Erythroblast (primary cell): Measurements from ENCODE around the gene ABCC6.
"Not testable (repeated sequence)": the region's sequence is repeated elsewhere in the genome, so short reads cannot be mapped to it uniquely, and the experiment has no call there.

Experiments
- DNase-seq, 2 experiments: peaks; one replicate each; lab custom pipeline; 2025; lab: John Stamatoyannopoulos, UW

Gene ABCC6

DNA sequence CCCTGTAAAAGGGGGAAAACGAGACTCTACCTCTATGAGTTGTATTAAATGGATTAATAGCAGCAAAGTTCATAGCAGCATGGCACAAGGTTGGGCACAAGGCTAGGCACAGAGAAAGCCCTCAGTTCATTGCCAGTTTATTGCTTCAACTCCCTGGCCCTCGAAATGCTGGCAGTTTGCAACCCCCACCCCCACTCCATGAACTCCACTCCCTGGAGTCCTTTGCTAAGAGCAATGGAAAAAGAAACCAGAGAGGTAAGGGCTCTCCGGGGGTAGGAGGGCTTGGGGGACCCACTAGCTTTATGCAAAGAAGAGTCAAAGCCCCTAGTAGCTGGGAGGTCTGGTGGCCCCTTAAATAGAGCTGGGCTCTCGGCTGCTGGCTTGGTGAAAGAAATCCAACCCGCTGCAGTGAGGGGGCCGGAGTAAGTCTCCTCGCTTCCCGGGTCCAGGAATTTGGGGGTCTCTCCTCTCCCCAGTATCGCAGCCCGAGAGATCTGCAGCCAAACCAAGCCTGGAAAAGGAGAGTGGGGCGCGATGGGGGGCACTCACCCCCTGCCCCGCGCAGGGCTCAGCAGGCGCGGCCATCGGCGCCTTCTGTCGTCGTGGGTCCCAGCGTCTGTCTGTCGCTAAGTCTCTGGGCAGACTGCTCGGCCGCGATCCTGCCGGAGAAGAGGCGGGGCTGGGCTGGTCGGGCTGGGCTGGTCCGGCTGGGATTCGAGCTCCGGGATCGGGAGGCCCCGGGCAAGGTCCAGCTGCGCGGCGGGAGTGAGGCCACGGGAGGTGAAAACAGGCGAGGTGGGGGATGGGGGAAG, at the start of gene ABCC6:
ABCC6 (minus strand) TSS at position 645 of the 812 bp plus-strand sequence; CDS start at position 585, 60 bp downstream.
- DNase-seq, result not testable (repeated sequence)

DNA sequence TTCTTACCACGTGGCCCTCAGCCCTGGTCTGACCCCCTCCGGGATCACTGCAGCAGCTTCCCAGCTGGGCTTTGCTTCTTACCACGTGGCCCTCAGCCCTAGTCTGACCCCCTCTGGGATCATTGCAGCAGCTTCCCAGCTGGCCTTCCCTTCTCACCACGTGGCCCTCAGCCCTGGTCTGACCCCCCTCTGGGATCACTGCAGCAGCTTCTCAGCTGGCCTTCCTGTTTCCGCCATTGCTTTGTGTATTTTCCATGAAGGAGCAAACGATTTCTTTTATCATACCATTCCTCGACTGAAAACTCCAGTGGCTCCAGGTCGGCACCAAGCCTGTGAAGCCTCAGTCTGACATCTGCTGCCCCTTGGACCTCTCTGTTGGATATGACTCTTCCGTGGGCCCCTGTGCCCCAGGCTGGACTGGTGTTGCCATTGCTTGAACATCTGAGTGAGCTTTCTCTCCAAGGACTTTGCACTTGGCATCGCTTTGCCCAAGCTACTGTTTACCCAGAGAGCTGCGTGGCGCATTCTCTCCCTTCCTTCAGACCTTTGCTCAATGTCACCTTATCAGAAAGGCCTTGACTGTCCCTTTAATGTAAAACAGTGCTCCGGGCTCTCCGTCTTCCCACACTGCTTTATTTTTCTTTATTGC, 49.4 kb upstream of the ABCC6 start:
- not testable (repeated sequence) for DNase-seq

DNA sequence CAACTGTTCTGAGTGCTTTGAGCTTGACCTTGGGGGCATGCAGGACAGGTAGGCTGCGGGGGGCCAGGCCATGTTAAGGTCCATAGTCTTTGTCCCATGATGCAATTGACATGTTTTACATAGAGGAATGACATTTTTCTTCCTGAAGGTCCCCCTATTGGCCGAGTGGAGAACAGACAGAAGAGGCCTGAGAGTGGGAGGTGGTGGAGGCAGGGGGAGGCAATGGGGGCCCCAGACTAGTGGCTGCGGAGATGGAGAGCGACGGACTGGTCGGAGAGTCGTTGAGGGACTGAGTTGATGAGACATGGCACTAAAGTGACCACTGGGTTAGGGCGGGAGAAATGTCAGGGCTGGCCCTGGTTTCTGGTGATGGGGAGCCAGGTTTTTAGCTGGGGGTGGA, 48.4 kb upstream of the ABCC6 start:
- DNase-seq, result not testable (repeated sequence)

DNA sequence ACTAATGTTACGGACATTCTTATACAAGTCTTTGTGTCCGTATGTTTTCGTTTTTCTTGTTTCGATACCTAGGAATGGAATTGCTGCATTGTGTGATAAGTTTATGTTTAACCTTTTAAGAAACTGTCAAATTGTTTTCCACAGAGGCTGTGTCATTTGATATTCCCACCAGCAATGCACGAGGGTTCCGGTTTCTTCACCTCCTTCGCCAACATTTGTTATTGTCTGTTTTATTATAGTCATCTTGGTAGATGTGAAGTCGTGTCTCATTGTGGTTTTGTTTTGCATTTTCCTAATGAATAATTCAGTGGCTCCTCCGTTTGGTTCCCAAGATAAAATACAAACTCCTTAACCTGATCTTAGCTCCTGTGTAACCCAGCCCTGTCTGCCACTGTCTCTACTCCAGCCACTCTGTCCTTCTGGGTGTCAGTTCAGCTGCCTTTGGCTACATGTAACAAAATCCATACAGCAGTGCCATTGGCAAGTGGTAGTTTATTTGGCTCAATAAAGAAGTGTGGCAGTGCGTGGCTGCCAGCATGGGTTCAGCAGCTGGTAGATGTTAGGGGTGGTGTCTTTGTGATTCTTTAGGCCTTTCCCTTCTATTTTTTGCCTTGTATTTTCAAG, 45.0 kb upstream of the ABCC6 start:
- DNase-seq, result not testable (repeated sequence)

GRCh38 chr16:16267708-16268107, 44.4 kb upstream of the ABCC6 start:
- not testable (repeated sequence) for DNase-seq

- DNase-seq, result not testable (repeated sequence)
Observed at GRCh38 chr16:16265044-16265443, 41.8 kb upstream of the ABCC6 start.

DNA sequence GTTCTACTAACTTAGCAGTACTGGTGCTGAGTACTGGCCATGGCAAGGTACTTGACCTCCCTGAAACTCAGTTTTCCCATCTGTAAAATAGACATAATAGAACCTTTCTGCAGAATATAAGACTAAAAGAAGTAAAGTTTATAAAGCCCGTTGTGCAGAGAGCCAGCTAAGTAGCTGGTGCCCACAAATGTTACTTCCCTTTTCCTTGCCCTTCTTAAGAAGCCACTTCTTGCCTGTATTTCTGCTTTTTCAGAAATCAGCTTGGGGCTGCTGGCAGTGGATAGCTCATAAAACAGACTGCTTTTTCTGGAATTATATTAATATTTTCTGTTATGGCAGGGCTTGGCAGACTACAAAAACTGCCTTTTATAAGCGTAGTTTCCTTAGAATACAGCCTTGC, 40.7 kb upstream of the ABCC6 start:
- not testable (repeated sequence) for DNase-seq

DNA sequence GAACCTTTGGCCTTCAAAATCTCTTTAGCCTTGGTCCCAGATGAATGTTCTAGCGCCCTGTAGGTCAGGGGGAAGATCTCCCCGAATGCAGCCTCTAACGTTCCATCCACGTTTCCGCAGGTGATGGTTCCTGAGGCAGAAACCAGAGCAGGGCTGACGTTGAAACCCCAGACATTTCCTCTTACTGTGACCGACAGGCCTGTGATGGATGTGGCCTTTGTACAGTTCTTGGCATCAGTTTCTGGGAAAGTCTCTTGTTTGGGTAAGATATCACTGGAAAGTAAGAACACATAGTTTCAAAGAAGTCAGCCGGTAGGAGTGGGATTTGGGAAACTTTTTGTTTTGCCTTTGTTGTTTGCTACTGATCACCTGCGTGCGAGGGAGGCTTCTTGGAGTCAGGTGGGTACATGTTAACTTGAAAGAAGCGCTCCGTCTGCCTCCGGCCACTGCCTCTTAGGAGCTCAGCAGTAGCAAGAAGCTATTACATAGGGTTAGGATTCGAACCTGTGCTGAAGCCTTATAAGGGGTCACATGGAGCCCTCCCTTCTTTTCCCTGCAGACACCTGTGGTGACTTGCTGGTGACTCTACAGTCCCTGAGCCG, 39.8 kb upstream of the ABCC6 start:
- not testable (repeated sequence) for DNase-seq

- DNase-seq, result not testable (repeated sequence)
Observed at GRCh38 chr16:16259971-16260370, 36.7 kb upstream of the ABCC6 start.

- DNase-seq, result peak; percentile 72 to 88
Observed at GRCh38 chr16:16258822-16259221, 35.5 kb upstream of the ABCC6 start.

DNA sequence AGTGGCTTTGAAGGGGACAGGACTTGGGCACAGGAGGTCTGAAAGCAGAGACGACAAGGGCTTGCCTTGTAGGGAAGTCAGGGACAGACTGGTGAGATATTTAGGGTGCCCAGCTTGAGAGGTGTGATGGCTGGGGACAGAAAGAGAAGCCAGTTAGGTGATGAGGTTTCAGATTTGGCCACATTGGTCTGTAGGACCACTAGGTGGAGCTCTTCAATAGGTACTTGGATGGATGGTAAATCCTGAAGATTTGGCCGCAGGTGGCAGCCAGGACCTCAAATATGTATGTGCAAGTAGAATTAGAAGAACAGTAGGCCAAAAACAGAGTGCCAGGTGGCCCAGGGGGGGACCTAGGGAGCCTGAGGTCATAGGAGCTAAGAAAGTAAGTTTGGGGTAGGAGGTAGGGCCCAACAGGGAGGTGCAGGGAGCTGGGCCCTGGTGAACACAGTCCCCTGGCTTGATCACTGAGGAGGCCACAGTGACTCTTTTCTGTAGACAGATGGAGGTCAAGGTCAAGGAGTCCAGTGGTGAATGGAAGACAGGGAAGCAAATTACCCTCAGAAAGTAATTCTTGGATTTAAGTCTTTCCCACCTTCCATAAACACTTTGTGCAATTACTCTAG, 34.1 kb upstream of the ABCC6 start:
- DNase-seq, result not testable (repeated sequence)

DNA sequence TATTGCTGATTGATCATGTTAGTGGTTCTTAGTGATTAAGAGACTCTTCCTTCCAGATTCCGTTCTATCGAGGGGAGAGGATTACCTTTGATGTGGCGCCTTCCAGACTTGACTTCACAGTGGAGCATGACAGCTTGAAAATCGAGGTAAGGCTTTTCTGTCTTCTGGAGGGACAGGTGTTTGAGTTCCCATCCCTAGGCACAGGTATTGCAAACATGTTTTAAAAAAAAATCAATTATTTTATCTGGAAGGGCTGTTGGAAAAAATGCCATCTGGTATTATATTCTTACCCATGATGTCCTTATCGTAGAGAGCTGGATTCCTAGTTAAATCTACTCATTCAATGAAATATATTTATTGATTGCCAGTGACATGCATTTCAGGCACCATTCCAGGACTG, 29.1 kb upstream of the ABCC6 start:
- DNase-seq, result not testable (repeated sequence)

DNA sequence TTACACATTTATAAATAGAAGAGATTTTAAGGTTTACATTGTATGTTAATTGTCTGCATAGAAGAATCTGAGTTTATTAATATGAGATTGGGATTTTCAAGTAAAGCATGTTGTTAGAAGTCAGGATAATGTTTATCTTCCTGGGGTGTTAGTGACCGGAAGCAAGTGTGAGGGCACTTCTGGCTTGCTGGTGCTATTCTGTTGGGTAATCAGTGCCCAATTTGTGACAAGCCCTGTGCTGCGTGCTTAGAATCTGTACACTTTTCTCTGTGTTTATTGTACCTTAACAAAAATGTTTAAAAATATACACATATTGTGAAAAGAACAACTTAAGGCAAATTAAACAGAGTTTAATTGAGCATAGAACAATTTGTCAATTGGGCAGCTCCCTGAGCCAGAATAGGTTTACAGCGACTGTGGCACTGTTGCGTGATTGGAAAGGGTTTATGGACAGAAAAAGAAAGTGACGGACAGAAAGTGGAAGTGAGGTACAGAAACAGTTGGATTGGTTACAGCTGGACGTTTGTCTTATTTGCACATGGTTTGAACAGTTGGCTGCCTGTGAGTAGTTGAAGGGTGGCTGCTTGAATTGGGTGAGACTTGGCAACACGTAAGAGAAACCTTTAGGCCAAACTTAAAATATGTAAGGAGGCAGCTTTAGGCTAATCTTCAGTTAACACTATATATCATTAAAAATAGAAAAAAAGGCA, 26.5 kb upstream of the ABCC6 start:
- DNase-seq, result not testable (repeated sequence)

DNA sequence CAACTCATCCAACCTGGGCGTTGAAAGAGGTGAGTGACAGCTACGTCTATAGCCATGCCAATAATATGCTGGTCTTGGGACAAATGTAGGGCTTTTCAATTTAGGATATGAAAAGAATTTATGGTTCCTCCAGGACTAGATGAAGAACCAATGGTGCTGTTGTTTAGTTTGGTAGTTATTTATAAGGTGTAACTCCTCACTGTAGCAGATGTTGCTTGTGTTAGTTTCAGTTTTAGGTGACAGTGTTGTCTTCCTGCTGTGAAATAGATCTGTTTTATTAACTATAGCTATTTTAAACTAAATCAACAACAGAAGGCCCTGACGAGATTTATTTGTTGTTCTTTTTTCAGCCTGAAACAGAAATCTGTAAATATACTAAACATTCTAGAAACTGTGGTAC, 24.1 kb upstream of the ABCC6 start:
- not testable (repeated sequence) for DNase-seq

DNA sequence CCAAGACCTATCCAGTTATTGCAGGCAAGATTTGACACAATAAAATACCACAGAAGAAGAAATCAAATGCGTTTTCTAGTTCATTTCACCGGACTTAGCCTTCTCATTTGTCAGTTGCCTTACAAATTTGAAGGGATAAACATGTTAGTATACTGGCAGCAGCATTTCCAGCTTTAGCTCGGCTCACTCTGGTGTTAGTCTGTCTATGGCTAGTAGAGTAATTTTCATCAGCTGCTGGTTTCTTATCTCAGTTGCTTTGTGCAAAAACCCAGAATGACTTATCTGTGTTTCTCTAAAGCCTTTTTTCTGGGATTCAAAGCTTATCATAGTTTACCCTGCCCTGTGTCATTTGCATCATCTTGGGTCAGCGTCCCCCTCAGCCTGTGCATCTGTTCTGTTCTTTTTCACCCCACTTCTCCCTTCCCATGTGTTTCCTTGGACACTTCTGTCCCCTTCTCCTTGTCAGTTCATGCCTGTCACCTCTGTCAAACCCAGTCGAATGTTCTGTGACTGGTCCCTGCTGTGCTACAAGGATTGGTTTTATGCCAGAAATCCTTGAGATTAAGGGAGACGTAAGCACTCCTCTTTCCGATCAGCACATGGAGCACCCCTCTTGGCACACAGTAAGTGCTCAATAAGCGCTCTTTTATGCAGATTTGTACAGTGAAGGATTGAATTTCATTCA, 23.4 kb upstream of the ABCC6 start:
- DNase-seq, result not testable (repeated sequence)

GRCh38 chr16:16243886-16244285, 20.6 kb upstream of the ABCC6 start:
- DNase-seq, result not testable (repeated sequence)

GRCh38 chr16:16240667-16241066, 17.4 kb upstream of the ABCC6 start:
- DNase-seq, result not testable (repeated sequence)

DNA sequence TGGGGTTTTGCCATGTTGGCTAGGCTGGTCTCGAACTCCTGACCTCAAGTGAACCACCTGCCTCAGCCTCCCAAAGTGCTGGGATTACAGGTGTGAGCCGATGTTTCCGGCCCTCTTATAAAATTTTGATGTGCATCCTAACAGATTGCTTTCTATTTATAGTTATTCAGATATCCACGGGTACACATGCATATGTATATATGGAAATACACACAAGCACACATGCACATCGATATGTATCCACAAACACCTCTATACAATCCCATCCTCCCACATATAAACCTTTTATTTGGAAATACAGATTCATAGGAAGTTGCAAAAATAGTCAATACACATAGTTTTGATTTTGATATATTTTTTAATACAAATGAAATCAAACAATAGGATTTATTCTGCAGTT, 14.4 kb upstream of the ABCC6 start:
- not testable (repeated sequence) for DNase-seq

GRCh38 chr16:16237071-16237470, 13.8 kb upstream of the ABCC6 start:
- not testable (repeated sequence) for DNase-seq

- not testable (repeated sequence) for DNase-seq
Observed at GRCh38 chr16:16232692-16233061, 9.4 kb upstream of the ABCC6 start.
